Stimulated activated CD4-positive, alpha-beta T cell treated with anti-CD3 and anti-CD28 coated beads, Interleukin-1b, Interleukin-23, amount 100 ng/mL, for 24 hours (primary cell): ENCODE results near the gene INHBA.

Experiments used
- DNase-seq, 4 experiments: peaks; one replicate each; pipeline ENCODE4 v3.0.0-alpha.2; 2020; ENCODE audit warnings: low read depth in 4 of 4, low spot score in 1 of 4

The INHBA gene

GRCh38 chr7:41689815-41690214, 13.1 kb downstream of the INHBA start:
- DNase-seq = no peak

GRCh38 chr7:41688906-41689305, 14.0 kb downstream of the INHBA start:
- DNase-seq = no peak

- no peak for DNase-seq
These were observed 14.8 kb downstream of the INHBA start for GRCh38 chr7:41688012-41688625.

GRCh38 chr7:41685684-41686083, 17.2 kb downstream of the INHBA start:
- no peak for DNase-seq

GRCh38 chr7:41682422-41682821, 20.5 kb downstream of the INHBA start:
- no peak for DNase-seq

- DNase-seq = no peak
These were observed 23.3 kb downstream of the INHBA start for GRCh38 chr7:41679566-41679965.

- DNase-seq = no peak
These were observed 28.3 kb downstream of the INHBA start for GRCh38 chr7:41674505-41675023.

- DNase-seq = no peak
These were observed 41.3 kb downstream of the INHBA start for GRCh38 chr7:41661596-41661995.

GRCh38 chr7:41659539-41659938, 43.4 kb downstream of the INHBA start:
- no peak for DNase-seq

- no peak for DNase-seq
These were observed 46.5 kb downstream of the INHBA start for GRCh38 chr7:41656366-41656765.

- no peak for DNase-seq
These were observed 47.5 kb downstream of the INHBA start for GRCh38 chr7:41655426-41655825.

- no peak for DNase-seq
These were observed 50.6 kb downstream of the INHBA start for GRCh38 chr7:41652267-41652666.

- DNase-seq = no peak
These were observed 54.4 kb downstream of the INHBA start for GRCh38 chr7:41648501-41648900.

- DNase-seq = no peak
These were observed 59.3 kb downstream of the INHBA start for GRCh38 chr7:41643616-41644015.

GRCh38 chr7:41641665-41642014, 61.2 kb downstream of the INHBA start:
- no peak for DNase-seq

- DNase-seq = no peak
These were observed 61.8 kb downstream of the INHBA start for GRCh38 chr7:41641011-41641664.

- DNase-seq = no peak
These were observed 62.4 kb downstream of the INHBA start for GRCh38 chr7:41640487-41640886.

- no peak for DNase-seq
These were observed 65.8 kb downstream of the INHBA start for GRCh38 chr7:41637049-41637448.
